Motor neuron (in vitro differentiated cells): ENCODE measurements around the gene MTF1. TPM values are rescaled to one million over a fixed set of nuclear protein-coding genes. Genes with fewer than 3 reads are reported as not detected.

ENCODE experiments used
- ATAC-seq, 8 experiments: fragments of 200-7000 bp; cut with Tn5 transposase; replicated peaks in 6 of 8; 2 replicates each; pipeline ENCODE4 v1.8.0; 2021; ENCODE audit warnings: mild to moderate bottlenecking in 8 of 8, moderate library complexity in 8 of 8
- H3K27ac ChIP-seq, 2 donors: fragments of 250-450 bp; sonication (Bioruptor Pico); 2 replicates each; pipeline ENCODE4 v1.9.0; 2021; ENCODE audit warnings: antibody characterized with exemption in 2 of 2, mild to moderate bottlenecking in 2 of 2, moderate library complexity in 1 of 2
- H3K4me1 ChIP-seq, 2 donors: fragments of 250-450 bp; sonication (Bioruptor Pico); replicated peaks in 1 of 2; 2 replicates each; pipeline ENCODE4 v1.6.1; 2021; ENCODE audit warnings: antibody characterized with exemption in 2 of 2, mild to moderate bottlenecking in 2 of 2, moderate library complexity in 1 of 2
- H3K4me3 ChIP-seq, 5 donors: fragments of 250-450 bp; sonication (Bioruptor Pico); 2 replicates each; pipeline ENCODE4 v1.9.0; 2021; ENCODE audit warnings: antibody characterized with exemption in 5 of 5, mild to moderate bottlenecking in 5 of 5, moderate library complexity in 4 of 5
- WGBS, 10 experiments: fragments of 450-650 bp; shearing (Covaris generic); methylation state at CpG; one replicate each; pipeline ENCODE4 v1.0.0; 2022; 5-methylcytosine and 5-hydroxymethylcytosine counted together
- in situ Hi-C, 9 experiments: fragments of 400-800 bp; cut with MboI; loops; one replicate each; pipeline ENCODE4 v1.15.0; 2021; ENCODE audit warnings: low sequenced_read_pairs in 9 of 9, low pct_unique_long_range_greater_than_20kb in 2 of 9; ENCODE audit not compliant: unreplicated experiment in 9 of 9
- total RNA-seq, 8 experiments: library from RNA; unstranded; fragments of 300-600 nt; gene quantifications; 2 replicates each; pipeline versions ENCODE4 v1.2.3 to v1.2.4, GENCODE V29; 2022

Gene MTF1
- total RNA-seq, 8 experiments from 2014 or later, result 3.5 to 7.3 (median 5.8) TPM

- no peak overlapping the region for H3K4me3 ChIP-seq
- ATAC-seq, result peak in 3 of 8 experiments; percentile 42 to 59 (median 54)
- 10 to 81% (median 56%) methylated on average over 2 to 4 of the region's 4 CpGs for WGBS, 10 experiments
Observed at GRCh38 chr1:37890378-37891014, 31.1 kb upstream of the MTF1 start.

GRCh38 chr1:37888022-37888700 lies 28.8 kb upstream of the MTF1 start:
- in situ Hi-C loops, result no loop called here
- ATAC-seq, result peak in 1 of 8 experiments; percentile 82
- H3K4me1 ChIP-seq, result peaks cover 0 to 3% of the 10 kb centered on the region in 2 donors
- H3K4me3 ChIP-seq, result no peak overlapping the region
- WGBS, 10 experiments, result 40 to 90% (median 71%) methylated on average over 1 to 6 of the region's 6 CpGs; no CpG with 5 or more reads in 1 of the 10 experiments
- no peak overlapping the region for H3K27ac ChIP-seq

More at GRCh38 chr1:37890378-37891014, 31.1 kb upstream of the MTF1 start:
- H3K27ac ChIP-seq, result no peak overlapping the region
- in situ Hi-C loops, result no loop called here
- peaks cover 0 to 3% of the 10 kb centered on the region in 2 donors for H3K4me1 ChIP-seq

GRCh38 chr1:37884145-37884544 lies 24.8 kb upstream of the MTF1 start:
- ATAC-seq, result no peak
- in situ Hi-C loops, result no loop called here
- Histone ChIP-seq H3K27ac (no peak overlapping the region), H3K4me3 (no peak overlapping the region), H3K4me1 (peaks cover 0 to 3% of the 10 kb centered on the region in 2 donors)
- WGBS, 10 experiments, result 90 to 100% (median 94%) methylated on average over 1 to 3 of the region's 3 CpGs

GRCh38 chr1:37883671-37884070 lies 24.3 kb upstream of the MTF1 start:
- in situ Hi-C loops, result no loop called here
- WGBS, 10 experiments, result 80 to 100% (median 94%) methylated on average over 1 to 5 of the region's 5 CpGs
- ATAC-seq, result no peak
- H3K4me3 ChIP-seq, result no peak overlapping the region
- no peak overlapping the region for H3K27ac ChIP-seq
- H3K4me1 ChIP-seq, result peaks cover 0 to 3% of the 10 kb centered on the region in 2 donors

- no peak overlapping the region for H3K27ac ChIP-seq
- WGBS, 10 experiments, result 90 to 100% (median 96%) methylated on average over 1 to 4 of the region's 4 CpGs
- ATAC-seq, result no peak
- H3K4me3 ChIP-seq, result no peak overlapping the region
- no peaks in the 10 kb centered on the region for H3K4me1 ChIP-seq
- in situ Hi-C loops, result no loop called here
Observed at GRCh38 chr1:37879865-37880264, 20.5 kb upstream of the MTF1 start.

- WGBS, 10 experiments, result 50 to 95% (median 92%) methylated on average over 1 to 6 of the region's 6 CpGs; no CpG with 5 or more reads in 3 of the 10 experiments
- Histone ChIP-seq H3K27ac (no peak overlapping the region), H3K4me3 (no peak overlapping the region), H3K4me1 (no peaks in the 10 kb centered on the region)
- in situ Hi-C loops, result no loop called here
- ATAC-seq, result no peak
Observed at GRCh38 chr1:37878071-37878470, 18.7 kb upstream of the MTF1 start.

- in situ Hi-C loops, result no loop called here
- H3K4me3 ChIP-seq, result no peak overlapping the region
- 80 to 100% (median 96%) methylated on average over 1 of the region's 1 CpG; no CpG with 5 or more reads in 4 of the 10 experiments for WGBS, 10 experiments
- no peak overlapping the region for H3K27ac ChIP-seq
- peak in 1 of 8 experiments; percentile 23 for ATAC-seq
- H3K4me1 ChIP-seq, result no peaks in the 10 kb centered on the region
Observed at GRCh38 chr1:37875833-37876232, 16.4 kb upstream of the MTF1 start.

- no peak overlapping the region for H3K27ac ChIP-seq
- 80 to 100% (median 100%) methylated on average over 1 of the region's 1 CpG; no CpG with 5 or more reads in 5 of the 10 experiments for WGBS, 10 experiments
- H3K4me1 ChIP-seq, result no peaks in the 10 kb centered on the region
- in situ Hi-C loops, result no loop called here
- no peak overlapping the region for H3K4me3 ChIP-seq
- ATAC-seq, result no peak
Observed at GRCh38 chr1:37872692-37873091, 13.3 kb upstream of the MTF1 start.

- Histone ChIP-seq H3K27ac (no peak overlapping the region), H3K4me3 (no peak overlapping the region), H3K4me1 (no peaks in the 10 kb centered on the region)
- WGBS, 10 experiments, result 67 to 100% (median 100%) methylated on average over 1 to 2 of the region's 2 CpGs; no CpG with 5 or more reads in 2 of the 10 experiments
- in situ Hi-C loops, result no loop called here
- no peak for ATAC-seq
Observed at GRCh38 chr1:37868466-37868865, 9.1 kb upstream of the MTF1 start.

GRCh38 chr1:37867784-37868183 lies 8.4 kb upstream of the MTF1 start:
- 92 to 100% (median 97%) methylated on average over 1 to 6 of the region's 6 CpGs; no CpG with 5 or more reads in 4 of the 10 experiments for WGBS, 10 experiments
- in situ Hi-C loops, result no loop called here
- ATAC-seq, result peak in 1 of 8 experiments; percentile 34
- no peak overlapping the region for H3K4me3 ChIP-seq
- H3K27ac ChIP-seq, result no peak overlapping the region
- no peaks in the 10 kb centered on the region for H3K4me1 ChIP-seq

- no peak for ATAC-seq
- WGBS, 10 experiments, result 83 to 100% (median 100%) methylated on average over 1 of the region's 1 CpG; no CpG with 5 or more reads in 3 of the 10 experiments
- Histone ChIP-seq H3K27ac (no peak overlapping the region), H3K4me3 (no peak overlapping the region), H3K4me1 (no peaks in the 10 kb centered on the region)
- in situ Hi-C loops, result no loop called here
Observed at GRCh38 chr1:37866491-37866890, 7.1 kb upstream of the MTF1 start.

- Histone ChIP-seq H3K4me1 (no peaks in the 10 kb centered on the region), H3K27ac (no peak overlapping the region), H3K4me3 (no peak overlapping the region)
- in situ Hi-C loops, result no loop called here
- ATAC-seq, result peak in 2 of 8 experiments; percentile 82 to 85
- WGBS, 10 experiments, result 32 to 94% (median 79%) methylated on average over 3 to 6 of the region's 6 CpGs; no CpG with 5 or more reads in 1 of the 10 experiments
Observed at GRCh38 chr1:37865348-37866120, 6.1 kb upstream of the MTF1 start.

- Histone ChIP-seq H3K27ac (no peak overlapping the region), H3K4me3 (no peak overlapping the region), H3K4me1 (peaks cover 9% of the 10 kb centered on the region in 2 donors)
- ATAC-seq, result no peak
- in situ Hi-C loops, result no loop called here
- 44 to 100% (median 89%) methylated on average over 2 to 3 of the region's 3 CpGs; no CpG with 5 or more reads in 2 of the 10 experiments for WGBS, 10 experiments
Observed at GRCh38 chr1:37862330-37862729, 2.9 kb upstream of the MTF1 start.
